Measurements from ENCODE around the gene PCYT1B.

DNA sequence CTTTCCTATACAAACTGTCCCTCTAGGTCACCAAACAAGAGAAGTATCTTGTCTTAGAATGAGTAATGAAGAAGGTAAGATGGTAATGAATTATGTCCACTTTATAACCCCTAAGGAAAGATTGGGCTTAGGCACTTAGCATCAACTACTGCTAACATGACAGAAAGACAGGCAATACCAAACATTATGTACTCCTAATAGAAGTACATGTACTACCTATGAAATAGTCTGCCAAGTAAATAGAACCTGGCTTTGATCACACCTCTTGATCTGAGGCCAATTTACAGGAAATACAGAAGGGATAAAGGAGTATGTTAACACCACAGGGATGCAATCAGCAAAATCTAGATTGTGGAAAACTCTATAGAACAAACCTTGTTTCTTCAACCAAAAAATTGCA is 14.1 kb upstream of the PCYT1B start:
- TF ChIP-seq, protein P1, sequence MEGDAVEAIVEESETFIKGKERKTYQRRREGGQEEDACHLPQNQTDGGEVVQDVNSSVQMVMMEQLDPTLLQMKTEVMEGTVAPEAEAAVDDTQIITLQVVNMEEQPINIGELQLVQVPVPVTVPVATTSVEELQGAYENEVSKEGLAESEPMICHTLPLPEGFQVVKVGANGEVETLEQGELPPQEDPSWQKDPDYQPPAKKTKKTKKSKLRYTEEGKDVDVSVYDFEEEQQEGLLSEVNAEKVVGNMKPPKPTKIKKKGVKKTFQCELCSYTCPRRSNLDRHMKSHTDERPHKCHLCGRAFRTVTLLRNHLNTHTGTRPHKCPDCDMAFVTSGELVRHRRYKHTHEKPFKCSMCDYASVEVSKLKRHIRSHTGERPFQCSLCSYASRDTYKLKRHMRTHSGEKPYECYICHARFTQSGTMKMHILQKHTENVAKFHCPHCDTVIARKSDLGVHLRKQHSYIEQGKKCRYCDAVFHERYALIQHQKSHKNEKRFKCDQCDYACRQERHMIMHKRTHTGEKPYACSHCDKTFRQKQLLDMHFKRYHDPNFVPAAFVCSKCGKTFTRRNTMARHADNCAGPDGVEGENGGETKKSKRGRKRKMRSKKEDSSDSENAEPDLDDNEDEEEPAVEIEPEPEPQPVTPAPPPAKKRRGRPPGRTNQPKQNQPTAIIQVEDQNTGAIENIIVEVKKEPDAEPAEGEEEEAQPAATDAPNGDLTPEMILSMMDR (IDR thresholded peaks at IDR 0.05): no peak
- TF ChIP-seq POLR2A (IDR thresholded peaks at IDR 0.05) (no peak), EP300 (IDR thresholded peaks at IDR 0.05) (no peak)

Data from ovary (tissue), 3 donors.